ENCODE results near the gene CYSRT1. TPM values are rescaled to one million over a fixed set of nuclear protein-coding genes. Genes with fewer than 3 reads are reported as not detected.

Gene CYSRT1
- total and polyA plus RNA-seq, 2 donors (not counting 1 experiment from before 2014, with no cell fraction given): 0.22 to 0.51 TPM

DNA sequence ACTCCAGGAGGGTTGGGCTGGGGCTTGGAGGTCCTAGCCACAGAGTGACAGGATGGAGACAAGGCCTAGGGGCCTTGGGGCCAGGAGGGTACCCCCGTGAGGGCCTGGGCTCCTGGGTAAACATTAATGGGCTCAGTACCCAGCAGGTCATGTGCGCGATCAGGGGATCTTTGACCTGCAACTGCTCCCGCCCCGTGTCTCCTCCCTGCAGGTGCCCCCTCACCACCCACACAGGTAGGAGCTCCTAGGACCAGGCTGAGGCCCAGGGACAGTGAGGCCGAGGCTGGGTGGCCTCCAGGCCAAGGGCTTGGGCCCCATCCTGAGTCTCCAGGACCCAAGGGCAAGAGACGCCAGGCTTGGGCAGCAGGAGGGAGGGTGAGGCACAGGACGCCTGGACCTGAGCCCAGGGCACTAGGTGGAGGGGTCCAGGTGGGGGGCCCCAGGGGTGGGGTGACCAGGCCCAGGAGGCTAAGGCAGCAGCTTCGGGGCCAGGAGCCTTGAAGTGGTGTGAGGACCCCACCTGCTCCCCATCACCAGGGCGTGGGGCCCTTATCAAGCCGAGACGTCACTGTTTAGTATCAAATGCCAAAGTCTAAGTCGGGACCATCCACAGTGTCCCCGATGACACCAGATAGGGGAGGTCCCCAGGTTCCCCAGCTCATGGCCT, 5.9 kb downstream of the CYSRT1 start, which contains the start of gene SLC34A3:
TSS of gene SLC34A3 (plus strand) at position 197 of the 667 bp plus-strand sequence. CDS start 802 bp downstream, outside the sequence.
- Histone ChIP-seq H3K27ac (ENCODE audit: low read length in 2 of 2) (no peak within 1 kb of the TSS), H3K4me3 (ENCODE audit: control extremely low read depth in 1 of 5, extremely low read depth in 1 of 5, insufficient read depth in 1 of 5, low read depth in 2 of 5, low read length in 4 of 5) (no peak within 1 kb of the TSS), H3K4me2 (replicated peaks; ENCODE audit: low read depth, low read length, poor library complexity, severe bottlenecking) (no peak within 1 kb of the TSS), H3K36me3 (replicated peaks in 1 of 2; ENCODE audit: control extremely low read depth in 1 of 2, control insufficient read depth in 1 of 2, extremely low read depth in 1 of 2, insufficient read depth in 2 of 2, low read length in 1 of 2) (no peaks in the 10 kb centered on the region), H3K9ac (ENCODE audit: low read length) (no peak within 1 kb of the TSS), H4K20me1 (ENCODE audit: control insufficient read depth, insufficient read depth, low read length, poor library complexity, severe bottlenecking) (no peaks in the 10 kb centered on the region), H3K4me1 (ENCODE audit: control insufficient read depth in 2 of 2, insufficient read depth in 2 of 2, low read length in 2 of 2) (peaks cover 21 to 26% of the 10 kb centered on the region in 2 donors), H3K9me3 (ENCODE audit: control extremely low read depth in 1 of 3, control insufficient read depth in 2 of 3, insufficient read depth in 1 of 3, low read length in 2 of 3) (peaks cover 0 to 3% (median 0%) of the 10 kb centered on the region in 3 donors), H3K79me2 (ENCODE audit: control insufficient read depth, insufficient read depth, low read length) (peaks cover under 1% of the 10 kb centered on the region), H2AFZ (ENCODE audit: insufficient read depth, low read depth, low read length, poor library complexity, severe bottlenecking) (no peak within 1 kb of the TSS), H3K27me3 (replicated peaks in 1 of 4; ENCODE audit: control extremely low read depth in 1 of 4, control insufficient read depth in 3 of 4, insufficient read depth in 4 of 4, low read length in 3 of 4) (peaks cover 0 to 38% (median 2%) of the 10 kb centered on the region in 4 experiments)
- H3K27me3 Mint-ChIP-seq: peaks cover 4% of the 10 kb centered on the region
- WGBS (ENCODE audit: insufficient coverage): 83% methylated on average over 13 of the region's 14 CpGs
- POLR2A ChIA-PET: no interaction called here
- CTCF ChIA-PET: interaction anchor here (0.9 to 1.2 kb wide), 2 partner anchors 112 to 135 kb away, joined by 3 to 4 read pairs; no protein-coding TSS in a partner anchor
- H3K27ac Mint-ChIP-seq: no peak within 1 kb of the TSS
- TF ChIP-seq EZH2 (IDR thresholded peaks at IDR 0.05; ENCODE audit: borderline replicate concordance, insufficient read depth, low read depth, low read length, poor library complexity, severe bottlenecking): no peak
- TF ChIP-seq, protein P1, sequence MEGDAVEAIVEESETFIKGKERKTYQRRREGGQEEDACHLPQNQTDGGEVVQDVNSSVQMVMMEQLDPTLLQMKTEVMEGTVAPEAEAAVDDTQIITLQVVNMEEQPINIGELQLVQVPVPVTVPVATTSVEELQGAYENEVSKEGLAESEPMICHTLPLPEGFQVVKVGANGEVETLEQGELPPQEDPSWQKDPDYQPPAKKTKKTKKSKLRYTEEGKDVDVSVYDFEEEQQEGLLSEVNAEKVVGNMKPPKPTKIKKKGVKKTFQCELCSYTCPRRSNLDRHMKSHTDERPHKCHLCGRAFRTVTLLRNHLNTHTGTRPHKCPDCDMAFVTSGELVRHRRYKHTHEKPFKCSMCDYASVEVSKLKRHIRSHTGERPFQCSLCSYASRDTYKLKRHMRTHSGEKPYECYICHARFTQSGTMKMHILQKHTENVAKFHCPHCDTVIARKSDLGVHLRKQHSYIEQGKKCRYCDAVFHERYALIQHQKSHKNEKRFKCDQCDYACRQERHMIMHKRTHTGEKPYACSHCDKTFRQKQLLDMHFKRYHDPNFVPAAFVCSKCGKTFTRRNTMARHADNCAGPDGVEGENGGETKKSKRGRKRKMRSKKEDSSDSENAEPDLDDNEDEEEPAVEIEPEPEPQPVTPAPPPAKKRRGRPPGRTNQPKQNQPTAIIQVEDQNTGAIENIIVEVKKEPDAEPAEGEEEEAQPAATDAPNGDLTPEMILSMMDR (IDR thresholded peaks at IDR 0.05): no peak
- no peak within 1 kb of the TSS for H3K4me3 Mint-ChIP-seq
- intact Hi-C loops (cut with micrococcal nuclease): no loop called here
- H3K4me1 Mint-ChIP-seq: peaks cover 19% of the 10 kb centered on the region
- no peak for ATAC-seq (ENCODE audit: low read depth)
- no peak for DNase-seq
- no peaks in the 10 kb centered on the region for H3K9me3 Mint-ChIP-seq (ENCODE audit: insufficient read depth)

DNA sequence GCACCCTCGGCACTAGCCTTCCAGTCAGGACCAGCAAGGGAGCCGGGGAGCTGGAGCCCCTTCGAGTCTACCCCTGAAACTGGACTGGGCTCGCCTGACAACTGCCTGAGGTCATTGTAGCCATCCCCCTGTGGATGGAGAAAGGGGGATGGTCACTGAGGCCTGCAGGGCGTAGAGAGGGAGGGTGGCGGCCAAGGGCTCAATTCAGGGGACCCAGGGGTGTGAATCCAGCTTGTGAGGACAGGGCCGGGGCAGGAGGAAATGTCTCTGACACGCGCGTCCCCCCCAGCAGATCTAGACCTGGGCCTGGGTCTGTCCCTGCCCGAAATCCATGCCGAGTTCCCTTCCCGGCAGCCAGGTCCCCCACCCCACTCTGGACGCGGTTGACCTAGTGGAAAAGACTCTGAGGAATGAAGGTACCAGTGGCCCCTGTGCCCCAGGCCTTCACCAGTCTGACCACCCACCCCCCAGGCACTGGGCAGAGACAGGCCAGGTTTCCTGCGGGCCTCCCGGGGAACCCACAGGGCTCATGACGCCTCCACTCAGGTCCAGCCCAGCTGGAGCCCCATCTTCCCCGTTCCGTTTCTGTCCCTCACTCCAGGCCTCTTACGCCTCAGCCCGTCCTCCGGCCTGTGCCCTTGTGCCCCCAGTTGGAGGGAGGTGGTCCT, 6.5 kb downstream of the CYSRT1 start:
- Histone ChIP-seq H4K20me1 (ENCODE audit: control insufficient read depth, insufficient read depth, low read length, poor library complexity, severe bottlenecking) (no peaks in the 10 kb centered on the region), H3K9me3 (ENCODE audit: control extremely low read depth in 1 of 3, control insufficient read depth in 2 of 3, insufficient read depth in 1 of 3, low read length in 2 of 3) (peaks cover 0 to 3% (median 0%) of the 10 kb centered on the region in 3 donors), H3K4me2 (replicated peaks; ENCODE audit: low read depth, low read length, poor library complexity, severe bottlenecking) (no peak overlapping the region), H3K4me1 (ENCODE audit: control insufficient read depth in 2 of 2, insufficient read depth in 2 of 2, low read length in 2 of 2) (peaks cover 27 to 32% of the 10 kb centered on the region in 2 donors), H3K4me3 (ENCODE audit: control extremely low read depth in 1 of 5, extremely low read depth in 1 of 5, insufficient read depth in 1 of 5, low read depth in 2 of 5, low read length in 4 of 5) (no peak overlapping the region), H3K27ac (ENCODE audit: low read length in 2 of 2) (no peak overlapping the region), H2AFZ (ENCODE audit: insufficient read depth, low read depth, low read length, poor library complexity, severe bottlenecking) (no peak overlapping the region), H3K9ac (ENCODE audit: low read length) (no peak overlapping the region), H3K36me3 (replicated peaks in 1 of 2; ENCODE audit: control extremely low read depth in 1 of 2, control insufficient read depth in 1 of 2, extremely low read depth in 1 of 2, insufficient read depth in 2 of 2, low read length in 1 of 2) (no peaks in the 10 kb centered on the region), H3K27me3 (replicated peaks in 1 of 4; ENCODE audit: control extremely low read depth in 1 of 4, control insufficient read depth in 3 of 4, insufficient read depth in 4 of 4, low read length in 3 of 4) (peaks cover 0 to 36% (median 2%) of the 10 kb centered on the region in 4 experiments), H3K79me2 (ENCODE audit: control insufficient read depth, insufficient read depth, low read length) (peaks cover 4% of the 10 kb centered on the region)
- no peak overlapping the region for H3K4me3 Mint-ChIP-seq
- CTCF ChIA-PET: interaction anchor here (0.9 to 1.2 kb wide), 2 partner anchors 113 to 136 kb away, joined by 3 to 4 read pairs; no protein-coding TSS in a partner anchor
- DNase-seq (no peak), ATAC-seq (ENCODE audit: low read depth) (no peak)
- TF ChIP-seq EZH2 (IDR thresholded peaks at IDR 0.05; ENCODE audit: borderline replicate concordance, insufficient read depth, low read depth, low read length, poor library complexity, severe bottlenecking): no peak
- TF ChIP-seq, protein P1 (IDR thresholded peaks at IDR 0.05): no peak
- POLR2A ChIA-PET: no interaction called here
- intact Hi-C loops (cut with micrococcal nuclease): no loop called here
- no peaks in the 10 kb centered on the region for H3K9me3 Mint-ChIP-seq (ENCODE audit: insufficient read depth)
- peaks cover 21% of the 10 kb centered on the region for H3K4me1 Mint-ChIP-seq
- 94% methylated on average over 21 of the region's 23 CpGs for WGBS (ENCODE audit: insufficient coverage)
- peaks cover 4% of the 10 kb centered on the region for H3K27me3 Mint-ChIP-seq
- H3K27ac Mint-ChIP-seq: no peak overlapping the region
